Measurements from ENCODE around the gene M1AP.
"Not testable (repeated sequence)": the region's sequence is repeated elsewhere in the genome, so short reads cannot be mapped to it uniquely, and the experiment has no call there.

Gene M1AP

DNA sequence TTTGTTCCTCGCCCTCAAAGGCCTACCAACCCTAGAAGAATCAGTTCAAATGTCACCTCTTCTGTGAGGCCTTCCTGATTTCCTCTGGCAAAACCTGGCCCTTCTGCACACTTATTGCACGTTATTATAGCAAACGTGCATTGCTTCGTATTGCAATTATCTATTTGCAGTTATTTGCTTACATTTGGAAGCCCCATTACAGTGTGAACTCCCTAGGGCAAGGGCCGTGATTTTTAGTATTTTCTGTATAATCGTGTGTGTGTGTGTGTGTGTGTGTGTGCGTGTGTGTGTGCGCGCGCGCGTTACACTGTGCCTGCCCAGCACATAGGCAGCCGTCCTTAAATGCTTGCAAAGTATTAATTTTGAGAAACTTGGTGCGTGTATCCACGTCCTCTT is 5.5 kb upstream of the M1AP start:
- DNase-seq (ENCODE audit: low read depth) = peak; percentile 7

DNA sequence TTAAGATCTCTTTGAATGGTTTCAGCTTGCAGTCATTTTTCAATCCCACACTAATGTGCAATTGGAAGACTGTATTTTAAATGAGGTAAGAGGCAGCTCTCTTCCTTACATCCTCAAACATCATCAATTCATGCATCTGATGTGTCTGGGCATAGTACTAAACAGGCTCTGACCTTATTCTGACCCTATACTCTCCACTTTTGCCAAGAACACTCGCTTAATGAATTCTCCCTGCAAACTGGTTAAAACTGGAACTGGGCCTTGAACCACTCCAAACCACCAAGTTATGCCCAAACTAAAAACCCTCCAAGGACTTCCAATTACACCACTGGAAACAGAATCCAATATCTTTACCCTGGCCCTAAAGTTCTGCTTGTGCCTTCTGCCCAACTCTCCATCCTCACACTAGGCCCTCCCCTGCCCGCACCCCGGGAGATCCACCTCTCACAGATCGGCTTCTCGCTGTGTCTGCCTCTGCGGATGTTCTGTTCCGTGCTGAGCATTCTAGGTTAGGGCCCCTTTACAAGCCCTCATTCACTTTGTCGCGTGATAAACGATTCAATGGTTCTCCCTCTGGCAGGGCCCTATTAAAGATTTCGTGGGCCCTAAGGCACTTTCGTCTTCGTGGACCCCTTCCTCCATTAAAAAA is 1.2 kb downstream of the M1AP start:
- no peak for DNase-seq (ENCODE audit: low read depth)

DNA sequence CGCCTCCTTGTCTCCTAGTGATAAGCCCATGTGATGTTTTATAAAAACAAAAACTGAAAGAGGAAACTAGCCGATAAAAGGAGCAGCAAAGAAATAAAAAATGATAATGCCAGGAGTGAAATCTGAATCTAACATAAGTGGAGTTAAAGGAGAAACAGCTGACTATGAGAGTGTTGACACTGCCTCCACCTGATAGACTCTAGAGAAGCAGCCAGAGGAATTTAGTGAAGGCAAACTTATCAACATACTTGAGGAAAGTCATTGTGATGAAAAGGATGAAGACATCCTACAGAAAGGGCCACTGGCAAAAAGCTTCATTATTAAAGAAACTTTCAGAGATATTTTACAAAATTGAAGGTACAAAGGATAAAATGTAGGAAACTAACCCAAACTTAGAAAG is 1.9 kb downstream of the M1AP start:
- DNase-seq (ENCODE audit: low read depth) = no peak

DNA sequence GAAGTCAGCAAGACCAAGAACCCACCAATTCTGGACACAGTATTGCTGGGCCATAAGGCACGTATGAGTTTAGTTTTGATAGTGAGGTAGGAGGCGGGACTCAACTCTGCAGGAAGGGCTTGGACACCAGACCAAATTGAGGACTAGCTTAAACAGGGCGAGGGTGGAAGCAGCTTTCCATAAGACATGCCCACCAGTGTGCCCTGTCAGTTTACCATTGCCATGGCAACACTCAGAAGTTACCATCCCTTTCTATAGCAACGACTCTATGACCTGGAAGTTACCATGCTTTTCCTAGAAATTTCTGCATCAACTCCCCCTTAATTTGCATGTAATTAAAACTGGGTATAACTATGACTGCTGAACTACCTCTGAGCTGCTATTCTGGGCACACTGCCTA is 2.8 kb downstream of the M1AP start:
- DNase-seq (ENCODE audit: low read depth) = no peak

DNA sequence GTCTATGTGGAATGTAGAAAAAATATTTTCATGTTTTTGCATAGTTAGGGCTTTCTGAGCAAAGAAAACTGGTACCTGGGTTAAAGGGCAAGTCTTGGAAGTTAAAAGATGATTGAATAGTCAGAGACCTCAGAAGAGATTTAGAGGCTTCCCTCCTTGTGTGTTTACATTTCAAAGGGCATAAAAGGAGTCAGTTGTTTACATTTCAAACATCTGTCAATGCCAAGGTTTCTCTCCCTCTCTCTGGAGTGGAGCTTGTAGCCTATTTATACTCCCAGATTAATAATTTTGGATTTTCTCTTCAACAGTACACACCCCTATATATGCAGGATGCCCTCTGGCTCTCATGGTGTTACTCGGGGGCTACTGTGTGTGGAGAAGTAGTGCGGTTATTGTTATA is 8.6 kb downstream of the M1AP start:
- no peak for DNase-seq (ENCODE audit: low read depth)

DNA sequence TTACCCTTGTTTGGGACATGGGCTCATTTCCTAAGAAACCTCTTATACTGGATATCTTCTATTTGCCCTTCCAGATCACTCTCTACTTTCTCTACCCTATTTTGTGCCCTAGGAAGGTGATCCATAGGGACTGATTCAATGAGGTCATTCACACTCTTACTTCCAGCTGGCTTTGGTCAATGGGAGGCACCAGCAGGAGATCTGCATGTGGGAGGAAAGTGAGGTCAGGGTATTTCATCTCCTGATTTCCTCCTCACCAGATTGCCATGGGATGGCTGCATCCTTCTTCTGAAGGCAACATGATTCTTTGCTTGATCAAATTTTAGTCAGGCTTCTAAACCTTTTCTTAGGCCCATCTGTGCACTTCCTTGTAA is 15.2 kb downstream of the M1AP start:
- DNase-seq (ENCODE audit: low read depth) = no peak

DNA sequence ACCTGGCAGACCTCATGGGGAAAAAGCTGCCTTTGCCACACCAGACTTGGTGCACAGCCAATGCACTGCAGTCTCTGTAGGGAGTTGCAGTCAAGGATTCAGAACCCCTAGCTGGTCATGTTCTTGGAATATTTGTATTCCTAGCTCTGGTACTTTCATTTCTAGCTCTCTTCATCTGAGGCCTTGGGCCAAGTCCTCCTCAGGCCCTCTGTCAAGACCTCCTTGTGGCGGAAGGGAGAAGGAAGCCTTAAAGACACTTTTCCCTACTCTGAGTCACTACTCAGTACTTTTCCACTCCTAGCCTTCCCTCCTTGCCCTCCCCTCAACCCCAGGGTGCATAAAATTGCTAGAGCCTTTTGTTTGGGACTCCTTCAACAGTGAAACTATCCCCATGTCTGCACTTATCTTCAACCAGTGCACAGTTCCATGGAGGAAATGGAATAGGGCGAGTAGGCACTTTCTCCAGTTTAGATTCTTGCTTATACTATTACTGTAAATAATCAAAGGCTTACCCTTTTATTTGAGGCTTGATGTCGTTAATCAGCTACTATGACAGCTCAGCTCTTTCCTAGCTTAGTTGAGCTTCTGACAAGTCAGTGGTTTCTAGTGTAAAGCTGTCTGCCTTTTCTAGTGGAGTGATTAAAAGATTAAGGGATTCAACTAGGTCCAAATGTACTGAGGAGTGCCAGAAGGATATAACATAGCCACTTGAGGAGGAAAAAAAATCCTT is 15.8 kb downstream of the M1AP start:
- DNase-seq (ENCODE audit: low read depth) = no peak

DNA sequence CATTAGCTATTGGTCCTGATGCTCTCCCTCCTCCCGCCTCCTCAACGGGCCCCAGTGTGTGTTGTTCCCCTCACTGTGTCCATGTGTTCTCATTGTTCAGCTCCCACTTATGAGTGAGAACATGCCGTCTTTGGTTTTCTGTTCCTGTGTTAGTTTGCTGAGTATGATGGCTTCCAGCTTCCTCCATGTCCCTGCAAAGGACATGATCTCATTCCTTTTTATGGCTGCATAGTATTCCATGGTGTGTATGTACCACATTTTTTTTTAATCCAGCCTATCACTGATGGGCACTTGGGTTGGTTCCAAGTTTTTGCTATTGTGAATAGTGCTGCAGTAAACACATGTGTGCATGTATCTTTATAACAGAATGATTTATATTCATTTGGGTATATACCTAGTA is 17.7 kb downstream of the M1AP start:
- DNase-seq (ENCODE audit: low read depth) = not testable (repeated sequence)

DNA sequence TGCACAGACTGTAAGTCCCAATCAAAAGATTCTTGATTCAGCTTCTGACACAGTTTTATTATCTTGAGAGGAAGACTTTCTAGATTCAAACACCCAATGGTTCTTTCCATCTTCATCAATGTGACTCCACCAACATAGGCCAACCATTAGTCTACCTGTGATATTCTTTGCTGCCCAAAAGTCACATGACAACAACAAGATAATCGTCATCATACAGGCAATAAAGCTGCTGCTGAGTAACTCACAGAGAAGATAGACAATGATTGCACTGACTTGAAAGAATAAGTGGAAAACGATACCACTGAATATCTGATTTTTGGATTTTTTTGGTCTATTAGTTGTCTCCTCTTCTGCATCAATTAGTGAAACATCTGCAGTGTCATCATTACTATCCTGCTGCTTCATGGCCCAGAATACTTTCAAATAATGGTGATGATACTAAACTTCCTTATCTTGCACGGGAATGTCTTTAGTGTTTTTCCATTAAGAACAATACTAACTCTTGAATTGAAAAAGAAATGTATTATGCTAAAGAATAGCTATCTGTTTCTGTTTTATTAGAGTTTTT is 19.5 kb downstream of the M1AP start:
- DNase-seq (ENCODE audit: low read depth) = no peak

DNA sequence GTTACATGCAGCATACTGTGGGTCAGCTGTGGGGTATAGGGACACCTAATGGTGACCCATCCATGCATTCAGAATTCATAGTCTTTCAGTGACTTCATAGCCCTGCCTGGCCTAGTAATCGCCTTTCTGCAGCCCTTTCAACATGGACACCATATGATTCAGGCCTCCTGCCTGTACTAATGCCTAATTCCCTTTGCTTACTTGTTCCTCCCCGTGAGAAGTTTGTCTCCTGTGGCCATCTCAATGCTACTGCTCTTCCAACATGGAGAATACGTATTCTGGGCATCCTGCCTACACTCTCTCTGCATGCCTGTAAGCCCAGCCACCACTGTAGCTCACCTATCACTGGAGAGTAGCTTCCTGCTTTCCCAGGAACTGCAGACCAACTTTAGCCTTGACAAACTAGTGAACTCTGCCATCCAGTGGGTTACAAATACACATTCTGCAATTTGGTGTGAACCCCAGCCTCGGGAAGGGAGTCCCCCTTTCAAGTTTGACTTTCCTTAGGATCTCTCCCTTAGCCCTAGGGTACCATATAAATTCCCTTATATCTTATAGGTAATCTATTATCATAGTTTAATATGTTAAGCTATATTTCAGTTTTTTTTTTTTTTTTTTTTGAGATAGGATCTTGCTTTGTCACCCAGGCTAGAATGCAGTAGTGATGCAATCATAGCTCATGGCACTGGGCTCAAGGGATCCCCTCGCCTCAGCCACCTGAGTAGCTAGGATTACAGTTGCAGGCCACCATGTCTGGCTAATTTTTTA is 22.3 kb downstream of the M1AP start:
- no peak for DNase-seq (ENCODE audit: low read depth)

DNA sequence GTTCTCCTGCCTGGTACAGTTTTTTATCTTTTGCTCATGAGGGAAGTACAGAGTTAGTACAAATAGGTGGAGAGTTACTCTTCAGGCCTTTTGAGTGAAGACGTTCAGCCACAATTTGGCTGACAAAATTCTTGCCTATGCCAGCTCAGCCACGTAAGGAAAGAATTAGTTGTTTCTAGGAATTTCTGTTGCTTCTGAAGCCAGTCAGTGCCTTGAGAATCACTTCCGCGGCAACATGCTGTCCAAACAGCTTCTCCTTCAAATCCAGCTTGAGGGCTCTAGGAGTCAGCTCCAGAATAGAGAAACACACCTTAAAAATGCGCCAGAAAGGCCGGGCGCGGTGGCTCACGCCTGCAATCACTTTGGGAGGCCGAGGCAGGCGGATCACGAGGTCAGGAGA is 27.5 kb downstream of the M1AP start:
- no peak for DNase-seq (ENCODE audit: low read depth)

DNA sequence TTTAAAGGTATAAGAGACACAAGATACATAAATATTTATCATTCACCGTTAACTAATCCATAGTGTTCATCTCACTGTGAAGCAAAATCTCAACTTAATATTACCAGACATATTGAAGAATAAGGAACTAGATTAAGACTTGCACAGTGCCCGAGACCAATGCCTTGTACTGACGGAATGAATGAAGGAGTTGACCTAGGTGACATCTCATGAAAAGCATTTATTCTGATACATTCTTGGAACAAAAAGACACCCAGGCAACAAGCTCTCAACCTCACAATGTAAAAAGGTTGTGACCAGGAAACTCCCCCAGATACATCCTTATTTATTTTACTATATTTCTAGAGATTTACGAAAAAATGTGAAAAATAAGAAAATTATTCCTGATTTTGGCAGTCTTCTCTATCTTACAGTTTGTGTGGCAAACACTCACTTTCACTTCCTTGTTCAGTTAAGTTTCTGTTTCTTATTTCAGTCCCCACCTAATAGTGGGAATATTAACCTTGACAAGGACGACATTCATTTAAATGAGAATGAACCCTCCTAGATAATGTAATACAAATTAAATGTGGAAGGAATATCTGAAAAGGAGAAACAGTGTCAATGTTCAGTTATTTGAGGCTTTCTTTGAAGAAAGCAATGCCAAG is 28.4 kb downstream of the M1AP start:
- no peak for DNase-seq (ENCODE audit: low read depth)

DNA sequence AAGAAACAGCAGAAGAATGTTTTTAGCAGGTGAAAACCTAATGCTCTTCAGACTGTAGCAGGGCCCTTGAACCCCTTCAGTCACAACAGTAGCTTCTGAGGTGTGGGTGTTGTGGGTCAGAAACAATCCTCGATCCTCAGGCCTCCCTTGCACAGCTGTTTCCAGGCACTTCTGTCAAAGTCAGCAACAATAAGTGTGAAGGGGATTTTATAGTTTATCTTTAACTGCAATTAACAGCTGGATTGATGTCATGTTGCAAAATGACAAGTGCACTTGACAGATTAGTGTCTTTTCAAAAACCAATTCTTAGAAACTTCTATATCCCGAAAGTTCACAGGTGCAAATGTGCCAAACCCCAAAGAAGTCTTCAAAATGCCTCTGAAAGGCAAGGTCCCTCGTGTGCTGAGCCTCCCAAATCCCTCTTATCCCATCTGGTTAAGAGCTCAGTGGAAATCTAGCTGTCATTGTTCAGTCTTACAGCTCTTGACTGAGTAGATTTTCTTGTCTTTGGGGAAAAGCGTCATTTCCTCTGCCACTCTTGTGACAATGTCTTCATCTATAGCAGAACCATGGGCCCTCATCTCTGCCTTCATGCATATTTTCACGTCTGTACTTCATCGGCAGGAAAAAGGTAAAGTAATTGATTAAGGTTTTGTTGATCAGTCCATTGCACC is 29.6 kb downstream of the M1AP start:
- no peak for DNase-seq (ENCODE audit: low read depth)

DNA sequence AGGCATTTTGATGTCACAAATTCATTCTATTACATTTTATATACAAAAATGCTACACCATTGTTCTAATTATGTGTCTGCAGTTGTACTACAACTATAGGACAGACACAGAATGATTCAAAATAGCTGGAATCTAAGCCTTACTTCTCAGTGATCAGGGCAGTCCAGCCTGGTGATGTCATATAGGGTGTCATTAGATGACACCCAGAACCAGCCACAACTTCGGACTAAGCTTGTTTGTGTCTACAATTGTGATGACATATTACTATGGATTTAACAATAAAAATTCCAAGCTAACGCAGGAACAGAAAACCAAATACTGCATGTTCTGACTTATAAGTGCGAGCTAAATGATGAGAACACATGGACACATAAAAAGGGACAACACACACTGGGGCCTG is 31.0 kb downstream of the M1AP start:
- no peak for DNase-seq (ENCODE audit: low read depth)

DNA sequence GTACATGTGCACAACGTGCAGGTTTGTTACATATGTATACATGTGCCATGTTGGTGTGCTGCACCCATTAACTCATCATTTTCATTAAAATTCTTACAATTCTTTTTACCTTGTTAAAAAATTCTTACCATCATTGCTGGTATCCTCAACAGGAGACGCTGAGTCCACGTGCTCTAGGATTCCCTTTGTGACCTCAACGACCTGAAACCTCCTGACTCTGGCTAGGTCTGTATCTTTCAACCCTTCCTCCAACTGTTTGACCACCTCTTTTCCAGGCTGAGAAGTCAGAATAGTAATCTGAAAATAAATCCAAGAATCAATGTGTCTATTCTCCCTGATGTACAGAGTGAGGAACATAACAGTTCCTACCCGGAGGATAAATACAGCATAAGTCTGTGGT is 41.2 kb downstream of the M1AP start:
- DNase-seq (ENCODE audit: low read depth) = no peak

DNA sequence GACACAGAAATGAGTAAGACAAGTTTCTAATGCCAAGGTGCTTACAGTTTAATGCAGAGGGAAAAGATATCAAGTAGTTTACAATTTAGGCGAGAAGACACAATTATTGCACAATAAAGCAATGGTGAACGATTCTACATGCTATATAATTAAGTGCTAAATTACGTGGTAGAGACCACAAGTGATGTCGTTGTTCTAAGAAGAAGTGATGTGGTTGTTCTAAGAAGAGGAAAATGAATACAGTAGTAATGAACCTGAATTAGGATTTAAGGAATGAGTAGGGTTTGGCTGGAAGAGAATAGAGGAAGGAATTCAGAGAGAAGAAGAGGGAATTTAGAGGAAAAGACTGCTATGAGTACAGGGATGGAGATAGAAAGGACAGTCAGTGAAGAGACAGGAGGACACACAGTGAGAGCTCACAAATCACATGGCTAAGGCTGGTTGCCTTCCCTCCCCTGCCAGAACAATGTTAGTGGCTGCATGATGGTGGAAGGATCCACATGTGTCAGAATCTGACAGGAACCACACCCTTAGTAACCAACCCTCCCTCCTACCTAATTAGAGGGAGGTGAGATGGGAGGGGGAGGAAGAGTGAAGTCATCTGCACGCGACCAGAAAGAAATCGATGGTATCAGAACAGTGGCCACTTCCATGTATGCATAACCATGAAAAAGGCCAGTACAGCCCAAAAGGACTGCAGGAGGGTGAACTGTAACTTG is 44.7 kb downstream of the M1AP start:
- DNase-seq (ENCODE audit: low read depth) = no peak

DNA sequence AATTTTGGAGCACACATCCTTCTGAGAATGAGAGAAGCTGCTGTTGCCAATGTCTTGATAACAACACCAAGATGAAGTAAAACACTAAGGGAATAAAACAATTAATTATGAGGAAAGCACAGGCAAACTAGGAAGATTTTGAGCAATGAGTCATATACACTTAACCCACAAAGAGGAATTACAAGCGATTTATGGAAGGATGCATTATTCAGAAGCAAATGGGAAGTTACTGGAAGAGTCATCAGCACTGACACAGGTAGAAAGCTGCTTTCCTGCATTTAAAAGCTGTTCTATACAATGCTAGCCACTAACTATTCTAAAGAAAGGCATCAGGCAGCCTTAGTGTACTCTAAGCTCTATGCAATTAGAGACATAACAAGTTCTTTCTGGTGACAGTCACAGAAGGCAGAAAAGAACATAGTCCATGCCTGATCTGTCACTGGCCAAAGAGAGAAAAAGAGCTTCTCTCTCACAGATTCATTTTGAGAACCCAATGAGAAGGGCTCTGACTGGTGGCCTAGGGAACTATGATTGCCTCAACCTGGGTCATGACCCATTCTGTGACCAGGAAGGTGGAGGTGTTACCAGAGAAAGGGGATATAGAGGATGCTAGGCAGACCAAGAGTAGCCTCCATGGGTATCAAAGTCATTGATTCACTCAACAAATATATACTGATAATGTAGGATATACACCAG is 45.4 kb downstream of the M1AP start:
- no peak for DNase-seq (ENCODE audit: low read depth)

DNA sequence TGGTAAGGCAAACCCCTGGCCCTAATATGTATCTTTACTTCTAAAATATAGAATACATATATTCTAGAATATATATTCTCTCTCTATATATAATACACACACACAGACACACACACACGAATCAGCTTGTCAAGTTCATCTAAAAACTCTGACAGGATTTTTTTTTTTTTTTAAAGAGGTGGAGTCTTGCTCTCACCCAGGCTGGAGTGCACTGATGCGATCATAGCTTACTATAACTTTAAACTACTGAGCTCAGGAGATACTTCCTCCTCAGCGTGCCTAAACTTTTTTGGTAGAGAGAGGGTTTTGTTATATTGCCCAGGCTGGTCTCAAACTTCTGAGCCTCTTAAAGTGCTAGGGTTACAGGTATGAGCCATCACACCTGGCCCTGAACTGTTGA is 48.5 kb downstream of the M1AP start:
- DNase-seq (ENCODE audit: low read depth) = no peak

DNA sequence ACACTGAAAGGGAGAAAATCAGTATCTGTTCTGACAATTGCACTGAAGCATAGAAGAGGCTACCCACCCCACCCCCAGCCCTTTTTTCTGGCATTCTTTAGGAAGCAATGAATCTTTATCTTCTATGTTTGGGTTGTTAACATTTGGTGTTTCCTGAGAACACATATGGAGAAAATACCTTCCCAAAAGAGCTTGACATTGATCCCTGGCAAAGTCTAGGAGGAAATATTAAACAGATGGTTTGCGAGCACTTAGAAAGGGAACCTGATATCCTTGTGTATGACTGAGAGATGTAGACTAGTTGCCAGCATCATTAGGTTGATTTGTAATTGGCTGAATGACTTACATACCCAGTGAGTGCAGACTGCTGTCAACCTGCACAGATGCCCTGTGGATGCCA is 50.7 kb downstream of the M1AP start:
- DNase-seq (ENCODE audit: low read depth) = no peak

DNA sequence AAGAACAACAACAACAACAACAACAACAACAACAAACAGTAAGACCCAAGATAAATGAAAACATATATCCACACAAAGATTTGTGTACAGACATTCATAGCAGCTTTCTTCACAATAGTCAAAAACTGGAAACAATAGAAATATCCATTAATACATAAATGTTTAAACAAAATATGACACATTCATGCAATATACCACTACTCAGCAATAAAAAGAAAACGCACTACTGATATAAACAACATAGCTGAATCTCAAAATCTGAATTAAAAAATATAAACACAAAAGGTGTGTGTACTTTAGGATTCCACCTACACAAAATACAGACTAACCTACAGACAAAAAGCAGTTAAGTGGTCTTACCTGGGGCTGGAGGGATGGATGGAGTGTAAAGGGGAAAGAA is 51.5 kb downstream of the M1AP start:
- no peak for DNase-seq (ENCODE audit: low read depth)
